GM11168 (cell line): ENCODE data around the gene TOMT.

Experiments used
- in situ Hi-C: fragments of 300-500 bp; cut with MboI; formaldehyde crosslinking; loops from one replicate; pipeline ENCODE4 v1.12.0; 2022; ENCODE audit warnings: low sequenced_read_pairs; ENCODE audit not compliant: unreplicated experiment

Gene TOMT

GRCh38 chr11:72155751-72156150 is 50.0 kb downstream of the TOMT start:
- in situ Hi-C loops = no loop called here

DNA sequence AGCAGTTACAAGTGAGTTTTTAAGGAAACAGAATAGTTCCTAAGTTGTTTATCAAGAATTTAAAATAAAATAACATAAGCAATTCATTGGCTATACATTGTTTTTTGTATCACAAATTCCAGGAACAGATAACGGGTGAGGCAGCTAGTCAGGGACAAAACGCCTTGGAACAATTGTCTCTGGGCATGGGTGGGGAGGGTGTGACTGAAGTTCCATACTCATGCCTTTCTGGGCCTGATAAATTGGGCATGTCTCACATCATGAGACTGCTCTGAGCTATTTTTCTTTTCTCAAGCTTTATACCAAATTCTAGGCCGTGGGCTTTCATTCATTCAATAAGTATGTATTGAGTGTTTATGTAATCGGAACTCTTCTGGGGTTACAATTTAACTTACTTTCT is 51.4 kb downstream of the TOMT start:
- in situ Hi-C loops = no loop called here
